Measurements from ENCODE around the gene GRM8.

GRM8 gene

GRCh38 chr7:127081539-127081938, 171.2 kb downstream of the GRM8 start:
- Histone ChIP-seq H3K9me3 (ENCODE audit: control insufficient read depth, insufficient read depth, low read depth, low read length) (no peaks in the 10 kb centered on the region), H3K36me3 (ENCODE audit: control insufficient read depth in 2 of 2, insufficient read depth in 1 of 2, low read length in 2 of 2) (no peaks in the 10 kb centered on the region), H3K4me3 (ENCODE audit: low read depth, low read length) (no peak overlapping the region), H3K27ac (ENCODE audit: extremely low read depth, low read depth, low read length) (no peak overlapping the region), H3K4me1 (ENCODE audit: control insufficient read depth, insufficient read depth, low read length) (no peaks in the 10 kb centered on the region)
- POLR2A ChIA-PET: no interaction called here
- TF ChIP-seq BCL11B (tag by site-specific recombination; IDR thresholded peaks at IDR 0.05; ENCODE audit: low read depth): no peak
- TF ChIP-seq ZNF76 (tag by site-specific recombination; IDR thresholded peaks at IDR 0.05; ENCODE audit: borderline replicate concordance, low read depth): no peak
- TF ChIP-seq ZNF777 (tag by site-specific recombination; IDR thresholded peaks at IDR 0.05; ENCODE audit: borderline replicate concordance): no peak
- CTCF ChIA-PET: interaction anchor here (0.6 to 0.7 kb wide), 2 partner anchors 95 to 292 kb away, joined by 3 read pairs; no protein-coding TSS in a partner anchor

- Histone ChIP-seq H3K4me3 (ENCODE audit: low read depth, low read length) (no peak overlapping the region), H3K36me3 (ENCODE audit: control insufficient read depth in 2 of 2, insufficient read depth in 1 of 2, low read length in 2 of 2) (no peaks in the 10 kb centered on the region), H3K9me3 (ENCODE audit: control insufficient read depth, insufficient read depth, low read depth, low read length) (no peaks in the 10 kb centered on the region), H3K4me1 (ENCODE audit: control insufficient read depth, insufficient read depth, low read length) (no peaks in the 10 kb centered on the region), H3K27ac (ENCODE audit: extremely low read depth, low read depth, low read length) (no peak overlapping the region)
- CTCF ChIA-PET: no interaction called here
- TF ChIP-seq ZBTB44 (tag by site-specific recombination; IDR thresholded peaks at IDR 0.05) (no peak), ZFP41 (tag by site-specific recombination; IDR thresholded peaks at IDR 0.05; ENCODE audit: borderline replicate concordance) (no peak), ZIC2 (tag by site-specific recombination; IDR thresholded peaks at IDR 0.05) (no peak)
- POLR2A ChIA-PET: no interaction called here
Observed at GRCh38 chr7:127080576-127080975, 172.2 kb downstream of the GRM8 start.

- Histone ChIP-seq H3K4me1 (ENCODE audit: control insufficient read depth, insufficient read depth, low read length) (no peaks in the 10 kb centered on the region), H3K4me3 (ENCODE audit: low read depth, low read length) (no peak overlapping the region), H3K27ac (ENCODE audit: extremely low read depth, low read depth, low read length) (no peak overlapping the region), H3K9me3 (ENCODE audit: control insufficient read depth, insufficient read depth, low read depth, low read length) (no peaks in the 10 kb centered on the region), H3K36me3 (ENCODE audit: control insufficient read depth in 2 of 2, insufficient read depth in 1 of 2, low read length in 2 of 2) (no peaks in the 10 kb centered on the region)
- POLR2A ChIA-PET: no interaction called here
- CTCF ChIA-PET: interaction anchor here (0.7 to 1.7 kb wide), 3 partner anchors 11 to 263 kb away, joined by 3 to 13 read pairs (median 4); no protein-coding TSS in a partner anchor
- TF ChIP-seq PRDM2 (tag by site-specific recombination; IDR thresholded peaks at IDR 0.05; ENCODE audit: borderline replicate concordance): no peak
- no peak for TF ChIP-seq ZNF174 (tag by site-specific recombination; IDR thresholded peaks at IDR 0.05)
- TF ChIP-seq ZNF830 (tag by site-specific recombination; IDR thresholded peaks at IDR 0.05; ENCODE audit: low read depth): no peak
- no peak for TF ChIP-seq ZNF362 (tag by site-specific recombination; IDR thresholded peaks at IDR 0.05)
- no peak for TF ChIP-seq ZNF654 (tag by site-specific recombination; IDR thresholded peaks at IDR 0.05; ENCODE audit: low read depth)
- TF ChIP-seq KLF17 (tag by site-specific recombination; IDR thresholded peaks at IDR 0.05): no peak
- TF ChIP-seq ZNF701 (tag by site-specific recombination; IDR thresholded peaks at IDR 0.05): no peak
- TF ChIP-seq ZNF335 (tag by site-specific recombination; conservative IDR thresholded peaks at IDR 0.05): no peak
- no peak for TF ChIP-seq ZNF555 (tag by site-specific recombination; conservative IDR thresholded peaks at IDR 0.05)
- TF ChIP-seq ZNF221 (tag by site-specific recombination; IDR thresholded peaks at IDR 0.05; ENCODE audit: borderline replicate concordance): no peak
- TF ChIP-seq ZSCAN23 (tag by site-specific recombination; IDR thresholded peaks at IDR 0.05): no peak
- no peak for TF ChIP-seq ZNF530 (tag by site-specific recombination; IDR thresholded peaks at IDR 0.05; ENCODE audit: low read depth)
- TF ChIP-seq ZNF473 (tag by site-specific recombination; IDR thresholded peaks at IDR 0.05): no peak
- no peak for TF ChIP-seq ZNF114 (tag by site-specific recombination; IDR thresholded peaks at IDR 0.05)
- TF ChIP-seq ZNF513 (tag by site-specific recombination; IDR thresholded peaks at IDR 0.05): no peak
Observed at GRCh38 chr7:127066974-127067373, 185.8 kb downstream of the GRM8 start.
